Type B pancreatic cell (in vitro differentiated cells): Measurements from ENCODE around the gene MYO1C. TPM values are rescaled to one million over a fixed set of nuclear protein-coding genes. Genes with fewer than 3 reads are reported as not detected.
A peak's percentile ranks its signal among the peaks of the same experiment; 100 is the strongest.
"Not testable (repeated sequence)": the region's sequence is repeated elsewhere in the genome, so short reads cannot be mapped to it uniquely, and the experiment has no call there.

Source experiments
- DNase-seq: peaks from one replicate; pipeline ENCODE4 v3.0.0; 2021; ENCODE audit warnings: mixed read lengths; ENCODE audit not compliant: unreplicated experiment; ENCODE audit errors: extremely low spot score
- H3K27ac Mint-ChIP-seq: 2 replicates; pipeline ENCODE4 v1.8.0; 2021; ENCODE audit warnings: mild to moderate bottlenecking, mixed read lengths
- H3K27me3 Mint-ChIP-seq: 2 replicates; pipeline ENCODE4 v1.8.0; 2021; ENCODE audit warnings: mixed read lengths
- H3K36me3 Mint-ChIP-seq: 2 replicates; pipeline ENCODE4 v1.8.0; 2021; ENCODE audit warnings: mixed read lengths
- H3K4me1 Mint-ChIP-seq: one replicate; pipeline ENCODE4 v1.8.0; 2021; ENCODE audit warnings: mixed read lengths; ENCODE audit not compliant: unreplicated experiment
- H3K4me3 Mint-ChIP-seq: 2 replicates; pipeline ENCODE4 v1.8.0; 2021; ENCODE audit warnings: mild to moderate bottlenecking, mixed read lengths
- H3K9me3 Mint-ChIP-seq: 2 replicates; pipeline ENCODE4 v1.8.0; 2021; ENCODE audit warnings: mixed read lengths
- total RNA-seq: library from RNA; stranded (reverse); gene quantifications from 2 replicates; pipeline ENCODE4 v1.2.1, GENCODE V29; 2021; ENCODE audit warnings: low replicate concordance
- TF ChIP-seq, protein P1 (sequence below): fragments of 200-600 bp; sonication (generic); conservative IDR thresholded peaks from 2 replicates; pipeline ENCODE4 v1.5.0; 2021; ENCODE audit warnings: antibody characterized with exemption, mild to moderate bottlenecking

Gene MYO1C
- total RNA-seq, 1 donor from 2014 or later, result 73.6 TPM

DNA sequence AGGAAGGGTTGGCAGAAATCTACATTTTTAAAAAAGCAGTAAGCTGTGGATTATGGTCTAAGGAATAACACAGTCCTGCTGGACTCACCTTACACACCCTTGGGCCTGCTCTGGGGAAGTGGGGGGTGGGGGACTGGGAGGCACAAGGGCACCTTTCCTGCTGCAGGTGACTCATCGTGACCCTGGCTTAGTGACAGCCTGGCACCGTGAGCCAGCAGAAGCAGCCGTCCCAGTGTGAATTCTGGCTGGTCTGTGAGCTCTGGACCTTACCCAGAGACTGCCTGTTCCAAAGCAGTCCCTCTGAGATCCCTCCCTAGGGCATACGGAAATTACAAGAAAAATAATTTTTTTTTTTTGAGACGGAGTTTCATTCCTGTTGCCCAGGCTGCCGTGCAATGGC, 32.3 kb downstream of the MYO1C start:
- DNase-seq, result no peak
- TF ChIP-seq, protein P1, sequence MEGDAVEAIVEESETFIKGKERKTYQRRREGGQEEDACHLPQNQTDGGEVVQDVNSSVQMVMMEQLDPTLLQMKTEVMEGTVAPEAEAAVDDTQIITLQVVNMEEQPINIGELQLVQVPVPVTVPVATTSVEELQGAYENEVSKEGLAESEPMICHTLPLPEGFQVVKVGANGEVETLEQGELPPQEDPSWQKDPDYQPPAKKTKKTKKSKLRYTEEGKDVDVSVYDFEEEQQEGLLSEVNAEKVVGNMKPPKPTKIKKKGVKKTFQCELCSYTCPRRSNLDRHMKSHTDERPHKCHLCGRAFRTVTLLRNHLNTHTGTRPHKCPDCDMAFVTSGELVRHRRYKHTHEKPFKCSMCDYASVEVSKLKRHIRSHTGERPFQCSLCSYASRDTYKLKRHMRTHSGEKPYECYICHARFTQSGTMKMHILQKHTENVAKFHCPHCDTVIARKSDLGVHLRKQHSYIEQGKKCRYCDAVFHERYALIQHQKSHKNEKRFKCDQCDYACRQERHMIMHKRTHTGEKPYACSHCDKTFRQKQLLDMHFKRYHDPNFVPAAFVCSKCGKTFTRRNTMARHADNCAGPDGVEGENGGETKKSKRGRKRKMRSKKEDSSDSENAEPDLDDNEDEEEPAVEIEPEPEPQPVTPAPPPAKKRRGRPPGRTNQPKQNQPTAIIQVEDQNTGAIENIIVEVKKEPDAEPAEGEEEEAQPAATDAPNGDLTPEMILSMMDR, result no peak
- Mint-ChIP-seq H3K9me3 (no peaks in the 10 kb centered on the region), H3K36me3 (no peaks in the 10 kb centered on the region), H3K27me3 (no peaks in the 10 kb centered on the region), H3K27ac (no peak overlapping the region), H3K4me3 (no peak overlapping the region), H3K4me1 (peaks cover under 1% of the 10 kb centered on the region)

DNA sequence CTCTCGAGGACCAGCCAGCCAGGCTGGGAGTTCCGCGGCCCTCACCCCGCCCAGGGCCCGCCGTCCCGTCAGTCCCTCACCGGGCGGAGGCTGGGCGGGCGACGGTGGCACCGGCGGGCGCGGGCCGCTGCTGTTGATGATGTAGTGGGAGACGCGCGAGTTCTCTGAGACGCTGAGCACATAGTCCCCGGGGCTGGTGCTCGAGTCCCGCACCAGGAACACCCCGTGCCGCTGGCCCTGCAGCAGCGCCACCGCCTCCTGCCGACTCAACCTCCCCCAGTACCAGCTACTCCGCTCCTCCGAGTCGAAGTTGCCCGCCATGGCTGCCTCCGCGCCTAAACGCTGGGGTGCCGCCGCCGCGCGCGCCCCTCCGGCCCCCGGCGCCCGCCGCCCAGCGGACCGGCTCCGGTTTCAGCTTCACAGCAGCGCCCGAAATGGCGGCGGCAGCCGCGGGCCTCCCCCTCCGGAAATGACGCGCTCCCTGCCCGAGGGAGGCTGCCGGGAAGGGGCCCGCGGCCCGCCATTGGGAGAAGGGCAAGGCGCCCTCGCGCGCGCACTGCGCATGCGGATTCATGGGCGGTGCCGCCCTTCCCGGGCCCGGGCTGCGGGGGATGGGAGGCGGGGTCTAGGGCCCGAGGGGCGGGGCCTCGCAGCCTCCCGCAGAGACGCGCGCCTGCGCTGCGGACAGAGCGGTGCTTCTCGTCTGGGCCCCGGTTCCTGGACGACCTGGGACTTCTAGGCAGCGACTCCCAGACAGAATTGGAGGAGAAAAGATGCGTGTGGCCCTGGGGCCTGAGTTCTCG, 36.5 kb downstream of the MYO1C start, which contains the start of gene CRK:
Gene CRK, minus strand, starts transcription at position 436 of the 803 bp plus-strand sequence. Its CDS starts 115 bp downstream, at position 321.
- Mint-ChIP-seq H3K27me3 (no peaks in the 10 kb centered on the region), H3K27ac (peak within 1 kb of the TSS; percentile 95), H3K4me3 (peak within 1 kb of the TSS; percentile 93), H3K36me3 (no peaks in the 10 kb centered on the region), H3K9me3 (no peaks in the 10 kb centered on the region), H3K4me1 (peaks cover 23% of the 10 kb centered on the region)
- TF ChIP-seq, protein P1, result no peak
- peak; percentile 100 for DNase-seq

DNA sequence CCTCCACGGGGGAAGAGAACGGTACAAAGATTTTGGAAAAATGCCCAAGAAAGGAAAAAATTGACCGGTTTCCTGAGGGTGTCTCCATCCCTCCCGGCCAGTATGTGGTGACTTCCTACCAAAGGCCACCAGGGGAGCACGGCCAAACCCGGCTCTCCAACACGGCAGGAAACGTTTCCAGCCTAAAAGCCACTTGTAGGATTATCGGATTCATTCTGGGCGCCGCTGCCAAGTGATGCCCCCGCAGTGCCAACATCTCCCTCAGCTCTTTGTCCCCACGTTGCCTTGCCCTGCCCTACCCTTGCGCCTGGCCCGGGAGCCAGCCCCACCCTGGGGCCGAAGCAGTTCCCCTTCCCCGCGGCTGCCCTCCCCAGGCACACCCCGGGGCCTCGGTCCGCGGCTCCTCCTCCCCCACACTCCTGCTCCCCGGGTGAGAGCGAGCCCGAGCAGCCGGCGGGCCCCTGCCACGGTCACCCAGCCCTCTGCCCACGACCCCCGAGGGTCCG, 37.1 kb downstream of the MYO1C start:
- Mint-ChIP-seq H3K27ac (peak overlapping the region; percentile 95), H3K27me3 (no peaks in the 10 kb centered on the region), H3K4me3 (peak overlapping the region; percentile 93), H3K4me1 (peaks cover 23% of the 10 kb centered on the region), H3K36me3 (no peaks in the 10 kb centered on the region), H3K9me3 (no peaks in the 10 kb centered on the region)
- TF ChIP-seq, protein P1, result peak; percentile 78
- DNase-seq, result no peak

DNA sequence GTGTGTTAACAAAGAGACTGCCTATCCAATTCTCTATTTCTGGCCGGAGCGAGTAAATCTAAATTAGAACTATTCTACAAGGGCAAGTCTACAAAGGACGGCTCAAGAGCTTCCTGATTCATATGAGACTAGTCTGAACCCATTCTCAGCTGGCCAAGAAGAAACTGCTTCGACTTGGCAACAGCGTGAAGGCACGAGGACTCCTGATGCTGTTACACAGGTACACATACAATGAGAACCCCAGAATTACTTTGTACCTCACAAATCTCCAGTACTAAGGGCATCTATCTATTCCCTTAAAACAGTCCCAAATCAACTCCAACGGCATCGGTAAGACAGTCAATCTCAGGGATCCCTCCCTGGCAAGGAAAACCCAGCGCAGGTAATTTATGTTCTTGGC, 37.9 kb downstream of the MYO1C start:
- Mint-ChIP-seq H3K4me1 (peaks cover 24% of the 10 kb centered on the region), H3K27ac (peak overlapping the region; percentile 95), H3K4me3 (peak overlapping the region; percentile 93), H3K36me3 (no peaks in the 10 kb centered on the region), H3K9me3 (no peaks in the 10 kb centered on the region), H3K27me3 (no peaks in the 10 kb centered on the region)
- no peak for DNase-seq
- TF ChIP-seq, protein P1, result no peak

DNA sequence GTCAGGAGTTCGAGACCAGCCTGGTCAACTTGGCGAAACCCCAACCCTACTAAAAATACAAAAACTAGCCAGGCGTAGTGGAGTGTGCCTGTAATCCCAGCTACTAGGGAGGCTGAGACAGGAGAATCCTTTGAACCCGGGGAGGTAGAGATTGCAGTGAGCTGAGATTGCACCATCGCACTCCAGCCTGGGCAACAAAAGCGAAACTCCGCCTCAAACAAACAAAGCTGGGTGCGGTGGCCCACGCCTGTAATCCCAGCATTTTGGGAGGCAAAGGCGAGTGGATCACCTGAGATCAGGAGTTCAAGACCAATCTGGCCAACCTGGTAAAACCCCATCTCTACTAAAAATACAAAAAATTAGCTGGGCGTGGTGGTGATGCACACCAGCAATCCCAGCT, 38.8 kb downstream of the MYO1C start:
- not testable (repeated sequence) for H3K27me3 Mint-ChIP-seq
- peak overlapping the region; percentile 61 for H3K27ac Mint-ChIP-seq

DNA sequence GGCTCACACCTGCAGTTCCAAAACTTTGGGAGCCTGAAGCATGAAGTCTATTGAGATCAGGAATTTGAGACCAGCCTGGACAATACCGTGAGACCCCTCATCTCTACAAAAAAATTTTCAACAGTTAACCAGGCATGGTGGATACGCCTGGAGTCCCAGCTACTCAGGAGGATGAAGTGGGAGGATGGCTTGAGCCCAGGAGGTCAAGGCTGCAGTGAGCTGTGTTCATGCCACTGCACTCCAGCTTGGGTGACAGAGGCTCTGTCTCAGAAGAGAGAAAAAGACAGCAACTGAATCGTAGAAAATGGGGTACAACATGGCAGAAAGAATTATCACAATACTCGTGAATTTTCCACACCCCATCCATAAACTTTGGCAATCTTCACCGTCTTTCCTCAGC, 39.6 kb downstream of the MYO1C start:
- TF ChIP-seq, protein P1, result no peak
- no peaks in the 10 kb centered on the region for H3K27me3 Mint-ChIP-seq
- H3K4me3 Mint-ChIP-seq, result peak overlapping the region; percentile 75
- no peak for DNase-seq
- H3K36me3 Mint-ChIP-seq, result peaks cover 8% of the 10 kb centered on the region
- H3K4me1 Mint-ChIP-seq, result peaks cover 28% of the 10 kb centered on the region
- H3K9me3 Mint-ChIP-seq, result no peaks in the 10 kb centered on the region
- peak overlapping the region; percentile 64 for H3K27ac Mint-ChIP-seq

More for the DNA sequence above, 38.8 kb downstream of the MYO1C start:
- not testable (repeated sequence) for H3K36me3 Mint-ChIP-seq, H3K9me3 Mint-ChIP-seq, DNase-seq
- peaks cover 28% of the 10 kb centered on the region for H3K4me1 Mint-ChIP-seq
- H3K4me3 Mint-ChIP-seq, result peak overlapping the region; percentile 75

DNA sequence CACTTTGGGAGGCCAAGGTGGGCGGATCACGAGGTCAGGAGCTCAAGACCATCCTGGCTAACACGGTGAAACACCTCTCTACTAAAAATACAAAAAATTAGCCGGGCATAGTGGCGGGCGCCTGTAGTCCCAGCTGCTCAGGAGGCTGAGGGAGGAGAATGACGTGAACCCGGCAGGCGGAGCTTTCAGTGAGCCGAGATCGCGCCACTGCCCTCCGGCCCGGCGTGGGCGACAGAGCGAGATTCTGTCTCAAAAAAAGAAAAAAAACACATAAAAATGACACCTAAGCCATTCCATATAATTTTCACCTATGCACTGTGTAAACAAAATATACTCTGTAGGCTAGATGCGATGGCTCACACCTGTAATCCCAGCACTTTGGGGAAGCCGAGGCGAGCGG, 42.2 kb downstream of the MYO1C start:
- DNase-seq, H3K27me3 Mint-ChIP-seq, H3K27ac Mint-ChIP-seq, H3K9me3 Mint-ChIP-seq, H3K4me3 Mint-ChIP-seq: not testable (repeated sequence)
- Mint-ChIP-seq H3K4me1 (peaks cover 32% of the 10 kb centered on the region), H3K36me3 (peaks cover 15% of the 10 kb centered on the region)
